Ramos (cell line): ENCODE results near the gene PHTF1.
"Not testable (repeated sequence)": the region's sequence is repeated elsewhere in the genome, so short reads cannot be mapped to it uniquely, and the experiment has no call there.

Source experiments
- in situ Hi-C: fragments of 300-500 bp; cut with MboI; formaldehyde crosslinking; loops from one replicate; pipeline ENCODE4 v1.14.3; 2022; ENCODE audit warnings: low sequenced_read_pairs; ENCODE audit not compliant: unreplicated experiment

PHTF1 gene

DNA sequence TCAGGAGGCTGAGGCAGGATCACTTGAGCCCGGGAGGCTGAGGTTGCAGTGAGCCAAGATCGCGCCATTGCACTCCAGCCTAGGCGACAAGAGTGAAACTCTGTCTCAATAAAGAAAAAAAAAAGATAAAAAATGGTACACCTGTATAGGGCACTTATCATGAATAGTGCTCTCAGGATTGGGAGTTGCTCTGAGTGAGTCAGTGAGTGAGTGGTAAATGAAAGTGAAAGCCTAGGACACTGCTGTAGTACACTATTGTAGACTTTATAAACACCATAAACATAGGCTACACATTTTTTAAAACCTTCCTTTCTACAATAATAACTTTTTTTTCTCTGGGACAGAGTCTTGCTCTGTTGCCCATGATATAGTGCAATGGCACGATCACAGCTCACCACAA lies 16.8 kb downstream of the PHTF1 start:
- in situ Hi-C loops, result no loop called here

- in situ Hi-C loops, result no loop called here
Observed at GRCh38 chr1:113734357-113735055, 24.8 kb downstream of the PHTF1 start.

DNA sequence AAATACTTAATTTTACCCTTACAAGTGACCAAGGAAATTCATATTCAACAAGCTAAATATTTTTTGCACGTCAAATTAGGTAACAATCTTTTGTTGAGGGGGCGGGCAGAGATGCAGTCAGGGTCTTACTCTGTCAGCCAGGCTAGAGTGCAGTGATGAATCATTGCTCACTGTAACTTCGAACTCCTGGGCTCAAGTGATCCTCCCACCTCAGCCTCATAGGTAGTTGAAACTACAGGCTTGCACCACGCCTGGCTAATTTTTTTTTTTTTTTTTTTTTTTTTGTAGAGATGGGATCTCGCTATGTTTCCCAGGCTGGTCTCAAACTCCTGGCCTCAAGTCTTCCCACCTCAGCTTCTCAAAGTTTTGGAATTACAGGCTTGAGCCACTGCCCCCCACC lies 26.5 kb downstream of the PHTF1 start:
- in situ Hi-C loops, result no loop called here

- in situ Hi-C loops, result no loop called here
Observed at GRCh38 chr1:113721010-113721409, 38.3 kb downstream of the PHTF1 start.

DNA sequence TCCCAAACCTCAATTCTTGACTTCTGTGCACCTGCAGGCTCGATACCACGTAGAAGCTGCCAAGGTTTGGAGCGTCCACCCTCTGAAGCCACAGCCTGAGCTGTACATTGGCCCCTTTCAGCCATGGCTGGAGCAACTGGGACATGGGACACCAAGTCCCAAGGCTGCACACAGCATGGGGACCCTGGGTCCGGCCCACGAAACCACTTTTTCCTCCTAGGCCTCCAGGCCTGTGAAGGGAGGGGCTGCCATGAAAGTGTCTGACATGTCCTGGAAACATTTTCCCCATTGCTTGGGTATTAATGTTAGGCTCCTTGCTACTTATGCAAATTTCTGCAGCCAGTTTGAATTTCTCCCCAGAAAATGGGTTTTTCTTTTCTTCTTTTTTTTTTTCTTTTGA lies 40.7 kb downstream of the PHTF1 start:
- in situ Hi-C loops, result not testable (repeated sequence)

DNA sequence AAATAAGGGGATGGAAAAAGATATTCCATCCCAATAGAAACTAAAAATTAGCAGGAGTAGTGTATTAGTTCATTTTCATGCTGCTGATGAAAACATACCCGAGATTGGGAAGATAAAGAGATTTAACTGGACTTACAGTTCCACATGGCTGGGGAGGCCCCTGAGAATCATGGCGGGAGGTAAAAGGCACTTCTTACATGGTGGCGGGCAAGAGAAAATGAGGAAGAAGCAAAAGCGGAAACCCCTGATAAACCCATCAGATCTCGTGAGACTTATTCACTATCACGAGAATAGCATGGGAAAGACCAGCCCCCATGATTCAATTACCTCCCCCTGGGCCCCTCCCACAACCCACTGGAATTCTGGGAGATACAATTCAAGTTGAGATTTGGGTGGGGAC lies 41.8 kb downstream of the PHTF1 start:
- in situ Hi-C loops, result not testable (repeated sequence)

DNA sequence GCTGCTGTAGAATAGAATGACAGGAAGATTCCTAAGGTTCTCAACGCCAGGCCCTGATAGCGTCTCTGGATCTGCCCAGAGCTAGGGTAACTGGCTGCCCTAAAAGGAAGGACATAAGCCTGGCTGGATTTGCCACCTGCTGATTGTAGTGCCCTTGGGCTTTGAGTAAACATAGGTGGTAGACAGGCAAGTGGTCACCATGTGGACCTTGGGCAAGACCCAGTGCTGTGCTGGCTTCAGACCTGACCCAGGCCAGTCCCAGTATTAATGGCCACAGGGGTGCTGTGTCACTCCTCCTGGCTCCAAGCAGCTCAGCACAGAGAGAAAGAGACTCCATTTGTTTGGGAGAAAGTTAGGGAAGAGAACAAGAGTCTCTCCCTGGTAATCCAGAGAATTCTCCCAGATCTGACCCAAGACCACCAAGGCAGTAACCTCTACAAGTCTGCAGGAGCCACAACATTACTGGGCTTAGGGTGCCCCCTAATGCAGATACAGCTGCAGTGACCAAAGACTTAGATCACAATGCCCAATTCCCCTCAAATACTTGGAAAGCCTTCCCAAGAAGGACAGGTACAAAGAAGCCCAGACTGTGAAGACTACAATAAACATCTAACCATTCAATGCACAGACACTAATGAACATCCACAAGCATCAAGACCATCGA lies 44.5 kb downstream of the PHTF1 start:
- in situ Hi-C loops, result no loop called here

GRCh38 chr1:113701429-113701828 lies 57.9 kb downstream of the PHTF1 start:
- in situ Hi-C loops, result no loop called here

GRCh38 chr1:113694910-113695309 lies 64.4 kb downstream of the PHTF1 start:
- in situ Hi-C loops, result loop anchor here (25.0 kb wide), 1 partner anchor 558 kb away; no protein-coding TSS in a partner anchor

DNA sequence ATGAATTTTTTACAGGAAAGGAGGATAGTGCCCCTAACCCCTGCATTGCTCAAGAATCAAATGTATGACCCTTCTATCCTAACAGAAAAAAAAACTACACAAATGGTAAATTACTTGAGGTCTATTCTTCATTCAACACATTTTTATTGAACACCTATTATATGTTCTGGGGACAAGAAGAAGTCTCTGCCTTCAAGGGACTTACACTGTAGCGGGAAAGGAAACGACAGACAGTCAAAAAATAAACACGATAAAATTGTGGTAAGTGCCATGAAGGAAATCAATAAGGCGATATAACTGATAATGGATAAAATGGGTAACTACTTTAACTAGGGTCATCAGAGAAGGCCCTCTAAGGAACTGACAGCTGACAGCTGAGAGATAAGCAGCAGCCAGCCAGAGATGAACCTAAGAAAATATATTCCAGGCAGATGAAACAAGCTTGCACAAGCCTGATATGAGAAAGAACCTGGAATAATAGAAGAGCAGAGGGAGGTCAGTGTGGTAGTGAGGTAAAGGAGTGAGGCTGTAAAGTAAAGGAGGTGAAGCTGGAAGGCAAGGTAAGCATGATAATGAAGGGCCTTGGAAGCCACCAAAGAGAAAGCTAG lies 66.4 kb downstream of the PHTF1 start:
- in situ Hi-C loops, result loop anchor here (25.0 kb wide), 1 partner anchor 556 kb away; no protein-coding TSS in a partner anchor

DNA sequence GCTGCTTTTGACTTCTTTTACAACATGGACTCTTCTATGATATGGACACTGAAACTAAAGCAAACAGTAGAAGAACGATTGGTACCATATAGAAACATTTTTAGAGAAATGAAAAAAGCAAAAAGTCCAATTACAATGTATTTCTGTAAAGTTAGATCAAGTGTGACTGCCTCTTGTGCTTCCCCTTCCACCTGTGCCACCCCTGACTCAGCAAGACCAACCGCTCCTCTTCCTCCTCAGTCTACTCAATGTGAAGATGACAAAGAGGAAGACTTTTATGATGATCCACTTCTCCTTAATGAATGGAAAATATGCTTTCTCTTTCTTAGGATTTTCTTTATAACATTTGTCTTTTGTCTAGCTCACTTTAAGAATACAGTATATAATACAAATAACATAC lies 66.9 kb downstream of the PHTF1 start:
- in situ Hi-C loops, result loop anchor here (25.0 kb wide), 1 partner anchor 555 kb away; no protein-coding TSS in a partner anchor

DNA sequence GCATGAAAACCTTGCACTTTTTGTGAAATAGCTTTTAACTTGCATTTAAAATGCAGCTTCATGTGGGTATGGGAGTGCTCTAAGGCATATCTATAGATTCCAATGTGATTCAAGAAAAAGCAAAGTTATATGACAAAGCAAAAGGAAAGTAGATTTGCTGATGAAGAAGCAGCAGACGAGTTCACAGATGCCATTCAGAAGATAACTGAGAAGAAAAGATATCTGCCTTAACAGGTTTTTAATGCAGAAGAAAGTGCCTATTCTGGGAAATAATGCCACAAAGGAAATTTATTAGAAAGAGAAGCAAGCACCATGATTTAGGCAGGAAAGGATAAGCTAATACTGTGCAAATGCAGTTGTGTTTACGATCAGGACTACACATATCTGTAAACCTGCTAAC lies 68.1 kb downstream of the PHTF1 start:
- in situ Hi-C loops, result loop anchor here (25.0 kb wide), 1 partner anchor 554 kb away; no protein-coding TSS in a partner anchor

DNA sequence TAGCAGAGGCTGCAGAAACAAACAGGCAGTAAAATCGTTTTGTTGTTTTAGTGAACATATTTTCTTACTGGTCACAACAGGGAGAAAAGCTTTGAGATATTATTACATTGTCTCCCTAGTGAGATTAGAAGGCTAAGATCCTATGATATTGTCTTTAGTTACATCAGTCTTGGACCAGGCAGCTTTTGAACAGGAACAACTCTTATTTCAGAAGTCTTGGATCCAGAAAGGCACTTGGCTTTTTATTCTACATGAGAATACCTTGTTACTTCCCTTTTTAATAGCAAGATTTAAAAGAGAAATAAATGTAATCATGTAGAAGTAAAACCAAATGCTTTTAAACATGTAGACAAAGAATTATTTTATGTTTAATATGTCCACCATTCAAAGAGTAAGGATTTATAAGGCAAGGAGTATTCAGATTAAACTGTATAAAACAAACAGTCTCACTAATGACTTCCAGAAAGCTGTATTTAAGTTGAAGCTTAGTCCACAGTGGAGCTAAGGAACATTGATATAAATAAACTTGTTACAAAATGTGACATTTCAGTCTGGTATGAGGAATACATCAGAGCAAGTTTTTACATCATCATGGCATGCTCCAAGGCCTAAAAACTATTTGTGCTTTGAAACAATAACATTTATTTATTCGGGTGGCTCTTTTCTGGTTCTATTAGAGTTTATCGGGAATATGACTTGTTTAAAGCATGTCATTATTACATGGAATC lies 72.2 kb downstream of the PHTF1 start:
- in situ Hi-C loops, result loop anchor here (25.0 kb wide), 1 partner anchor 550 kb away; no protein-coding TSS in a partner anchor

DNA sequence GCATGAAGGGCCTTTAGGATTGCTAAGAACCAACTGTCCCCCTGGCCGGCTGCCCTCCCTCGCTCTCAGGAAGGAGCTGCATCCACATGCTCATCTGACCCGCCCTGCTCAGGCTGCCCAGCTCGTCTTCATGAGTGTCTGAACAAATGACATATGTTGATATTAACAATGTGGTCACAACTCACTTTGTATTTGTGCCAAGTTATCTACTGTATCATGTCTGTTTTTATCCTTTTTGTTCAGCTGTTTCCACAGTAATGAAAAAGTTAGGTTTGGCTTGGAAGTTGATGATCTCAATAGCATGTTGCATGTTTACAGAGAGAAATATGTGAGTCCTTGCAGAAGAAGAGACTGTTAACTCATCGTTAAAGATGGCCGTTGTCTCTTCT lies 75.1 kb downstream of the PHTF1 start:
- in situ Hi-C loops, result loop anchor here (25.0 kb wide), 1 partner anchor 547 kb away; no protein-coding TSS in a partner anchor

GRCh38 chr1:113683384-113684152 lies 75.7 kb downstream of the PHTF1 start:
- in situ Hi-C loops, result loop anchor here (25.0 kb wide), 1 partner anchor 546 kb away; no protein-coding TSS in a partner anchor

GRCh38 chr1:113681596-113682337 lies 77.5 kb downstream of the PHTF1 start:
- in situ Hi-C loops, result loop anchor here (25.0 kb wide), 1 partner anchor 544 kb away; no protein-coding TSS in a partner anchor

- in situ Hi-C loops, result loop anchor here (25.0 kb wide), 1 partner anchor 541 kb away; no protein-coding TSS in a partner anchor
Observed at GRCh38 chr1:113678159-113678469, 81.2 kb downstream of the PHTF1 start.

- in situ Hi-C loops, result loop anchor here (25.0 kb wide), 1 partner anchor 540 kb away; no protein-coding TSS in a partner anchor
Observed at GRCh38 chr1:113677250-113678158, 81.8 kb downstream of the PHTF1 start.
